PFSK-1 (cell line): ENCODE measurements around the gene TRIM32.

Experiments used
- FOXP2 ChIP-seq: optimal IDR thresholded peaks from 2 replicates; pipeline ENCODE3; 2011; ENCODE audit warnings: borderline replicate concordance, control low read depth, inconsistent platforms; ENCODE audit not compliant: insufficient read depth; ENCODE audit errors: extremely low read length, extremely low read depth
- POLR2AphosphoS5 ChIP-seq: IDR thresholded peaks from 2 replicates; pipeline ENCODE4 v1.6.1; 2012; ENCODE audit warnings: low read depth, mild to moderate bottlenecking, control low read depth, low read length, moderate library complexity
- REST ChIP-seq, 2 experiments: IDR thresholded peaks; 2 replicates each; pipeline versions ENCODE4 v1.6.1 to v1.8.0; 2011 to 2012; ENCODE audit warnings: low read depth in 2 of 2, low read length in 2 of 2, control low read depth in 1 of 2, inconsistent platforms in 1 of 2, mild to moderate bottlenecking in 1 of 2, moderate library complexity in 1 of 2; ENCODE audit not compliant: insufficient read depth in 1 of 2
- SIN3A ChIP-seq: IDR thresholded peaks from 2 replicates; pipeline ENCODE4 v1.6.1; 2012; ENCODE audit warnings: mild to moderate bottlenecking, low read length, moderate library complexity, borderline replicate concordance; ENCODE audit not compliant: insufficient read depth
- TAF1 ChIP-seq: IDR thresholded peaks from 2 replicates; pipeline ENCODE4 v1.6.1; 2012; ENCODE audit warnings: low read length, control low read depth, borderline replicate concordance; ENCODE audit not compliant: insufficient read depth

Gene TRIM32

GRCh38 chr9:116686693-116687073, 422 bp upstream of the TRIM32 start:
- TF ChIP-seq SIN3A: no peak
- no peak for TF ChIP-seq POLR2AphosphoS5
- TF ChIP-seq TAF1: no peak
- no peak for TF ChIP-seq FOXP2
- no peak for TF ChIP-seq REST (IDR thresholded peaks at IDR 0.05; ENCODE audit: insufficient read depth in 1 of 2, low read depth in 2 of 2, low read length in 2 of 2)

- TF ChIP-seq SIN3A: no peak
- TF ChIP-seq FOXP2: no peak
- no peak for TF ChIP-seq TAF1
- TF ChIP-seq REST (IDR thresholded peaks at IDR 0.05; ENCODE audit: insufficient read depth in 1 of 2, low read depth in 2 of 2, low read length in 2 of 2): no peak
- no peak for TF ChIP-seq POLR2AphosphoS5
Observed at GRCh38 chr9:116687754-116688135, 640 bp downstream of the TRIM32 start.

- TF ChIP-seq POLR2AphosphoS5 (no peak), TAF1 (no peak), SIN3A (no peak), REST (IDR thresholded peaks at IDR 0.05; ENCODE audit: insufficient read depth in 1 of 2, low read depth in 2 of 2, low read length in 2 of 2) (no peak), FOXP2 (no peak)
Observed at GRCh38 chr9:116688806-116689485, 1.8 kb downstream of the TRIM32 start.

- TF ChIP-seq TAF1 (no peak), REST (IDR thresholded peaks at IDR 0.05; ENCODE audit: insufficient read depth in 1 of 2, low read depth in 2 of 2, low read length in 2 of 2) (no peak)
Observed at GRCh38 chr9:116689486-116690032, 2.5 kb downstream of the TRIM32 start.

- TF ChIP-seq REST (IDR thresholded peaks at IDR 0.05; ENCODE audit: insufficient read depth in 1 of 2, low read depth in 2 of 2, low read length in 2 of 2) (no peak), SIN3A (no peak), POLR2AphosphoS5 (no peak), FOXP2 (no peak), TAF1 (no peak)
Observed at GRCh38 chr9:116691607-116692006, 4.5 kb downstream of the TRIM32 start.
